ENCODE measurements around the gene KRTAP17-1. TPM values are rescaled to one million over a fixed set of nuclear protein-coding genes. Genes with fewer than 3 reads are reported as not detected.

The KRTAP17-1 gene, protein sequence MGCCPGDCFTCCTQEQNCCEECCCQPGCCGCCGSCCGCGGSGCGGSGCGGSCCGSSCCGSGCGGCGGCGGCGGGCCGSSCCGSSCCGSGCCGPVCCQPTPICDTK
- total RNA-seq: not detected in 2 replicates
- long read RNA-seq: 0 reads

DNA sequence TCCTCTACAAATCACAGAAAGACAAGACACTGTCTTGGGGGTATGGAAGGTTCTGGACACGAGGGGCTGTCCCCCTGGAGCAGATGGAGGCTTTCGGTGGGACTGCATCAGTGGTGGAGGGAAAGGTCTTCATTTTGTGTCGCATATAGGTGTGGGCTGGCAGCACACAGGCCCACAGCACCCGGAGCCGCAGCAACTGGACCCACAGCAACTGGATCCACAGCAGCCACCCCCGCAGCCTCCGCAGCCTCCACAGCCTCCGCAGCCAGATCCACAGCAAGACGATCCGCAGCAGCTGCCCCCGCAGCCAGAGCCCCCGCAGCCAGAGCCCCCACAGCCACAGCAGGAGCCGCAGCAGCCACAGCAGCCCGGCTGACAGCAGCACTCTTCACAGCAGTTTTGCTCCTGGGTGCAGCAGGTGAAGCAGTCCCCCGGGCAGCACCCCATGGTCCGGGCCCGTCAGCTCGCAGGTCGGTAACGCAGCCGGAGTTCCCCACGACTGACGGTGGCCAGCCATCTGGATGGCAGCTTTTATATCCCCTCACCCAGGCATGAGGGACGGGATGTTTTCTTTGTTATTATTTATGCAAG lies at the start of gene KRTAP17-1:
KRTAP17-1 (minus strand) TSS at position 507 of the 591 bp plus-strand sequence; CDS start at position 447, 60 bp downstream.
- no peak within 1 kb of the TSS for H3K27ac Mint-ChIP-seq (ENCODE audit: unreplicated experiment)
- TF ChIP-seq, protein P1, sequence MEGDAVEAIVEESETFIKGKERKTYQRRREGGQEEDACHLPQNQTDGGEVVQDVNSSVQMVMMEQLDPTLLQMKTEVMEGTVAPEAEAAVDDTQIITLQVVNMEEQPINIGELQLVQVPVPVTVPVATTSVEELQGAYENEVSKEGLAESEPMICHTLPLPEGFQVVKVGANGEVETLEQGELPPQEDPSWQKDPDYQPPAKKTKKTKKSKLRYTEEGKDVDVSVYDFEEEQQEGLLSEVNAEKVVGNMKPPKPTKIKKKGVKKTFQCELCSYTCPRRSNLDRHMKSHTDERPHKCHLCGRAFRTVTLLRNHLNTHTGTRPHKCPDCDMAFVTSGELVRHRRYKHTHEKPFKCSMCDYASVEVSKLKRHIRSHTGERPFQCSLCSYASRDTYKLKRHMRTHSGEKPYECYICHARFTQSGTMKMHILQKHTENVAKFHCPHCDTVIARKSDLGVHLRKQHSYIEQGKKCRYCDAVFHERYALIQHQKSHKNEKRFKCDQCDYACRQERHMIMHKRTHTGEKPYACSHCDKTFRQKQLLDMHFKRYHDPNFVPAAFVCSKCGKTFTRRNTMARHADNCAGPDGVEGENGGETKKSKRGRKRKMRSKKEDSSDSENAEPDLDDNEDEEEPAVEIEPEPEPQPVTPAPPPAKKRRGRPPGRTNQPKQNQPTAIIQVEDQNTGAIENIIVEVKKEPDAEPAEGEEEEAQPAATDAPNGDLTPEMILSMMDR (conservative IDR thresholded peaks at IDR 0.05): no peak
- peaks cover 4% of the 10 kb centered on the region for H3K9me3 Mint-ChIP-seq

DNA sequence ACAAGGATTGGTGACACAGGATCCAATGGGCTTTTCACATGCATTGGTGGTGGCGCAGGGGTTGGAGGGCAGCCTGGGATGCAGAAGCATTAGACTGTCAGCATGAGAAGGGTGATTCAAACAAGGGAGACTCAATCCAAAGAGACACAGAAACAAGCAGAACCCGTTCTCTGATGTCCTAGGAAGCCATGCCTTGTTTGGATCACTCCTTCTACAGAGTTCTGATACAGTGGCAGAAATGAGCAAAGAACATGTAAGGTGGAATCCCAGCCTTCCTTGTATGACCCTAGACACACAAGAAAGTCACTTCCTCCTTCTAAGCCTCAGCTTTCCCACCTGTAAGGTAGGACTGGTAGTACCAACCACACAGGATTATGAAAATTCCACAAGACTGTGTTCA lies 48.4 kb upstream of the KRTAP17-1 start:
- DNase-seq (ENCODE audit: low read depth, low spot score): no peak
- Mint-ChIP-seq H3K27ac (ENCODE audit: unreplicated experiment) (no peak overlapping the region), H3K36me3 (ENCODE audit: low read depth) (no peaks in the 10 kb centered on the region), H3K4me3 (no peak overlapping the region), H3K27me3 (ENCODE audit: low read depth) (peaks cover 5% of the 10 kb centered on the region), H3K9me3 (no peaks in the 10 kb centered on the region), H3K4me1 (no peaks in the 10 kb centered on the region)
- TF ChIP-seq, protein P1 (conservative IDR thresholded peaks at IDR 0.05): no peak

More for the DNA sequence above, at the start of gene KRTAP17-1:
- no peak for DNase-seq (ENCODE audit: low read depth, low spot score)
- peaks cover 21% of the 10 kb centered on the region for H3K27me3 Mint-ChIP-seq (ENCODE audit: low read depth)
- no peaks in the 10 kb centered on the region for H3K4me1 Mint-ChIP-seq
- no peak within 1 kb of the TSS for H3K4me3 Mint-ChIP-seq
- H3K36me3 Mint-ChIP-seq (ENCODE audit: low read depth): no peaks in the 10 kb centered on the region

DNA sequence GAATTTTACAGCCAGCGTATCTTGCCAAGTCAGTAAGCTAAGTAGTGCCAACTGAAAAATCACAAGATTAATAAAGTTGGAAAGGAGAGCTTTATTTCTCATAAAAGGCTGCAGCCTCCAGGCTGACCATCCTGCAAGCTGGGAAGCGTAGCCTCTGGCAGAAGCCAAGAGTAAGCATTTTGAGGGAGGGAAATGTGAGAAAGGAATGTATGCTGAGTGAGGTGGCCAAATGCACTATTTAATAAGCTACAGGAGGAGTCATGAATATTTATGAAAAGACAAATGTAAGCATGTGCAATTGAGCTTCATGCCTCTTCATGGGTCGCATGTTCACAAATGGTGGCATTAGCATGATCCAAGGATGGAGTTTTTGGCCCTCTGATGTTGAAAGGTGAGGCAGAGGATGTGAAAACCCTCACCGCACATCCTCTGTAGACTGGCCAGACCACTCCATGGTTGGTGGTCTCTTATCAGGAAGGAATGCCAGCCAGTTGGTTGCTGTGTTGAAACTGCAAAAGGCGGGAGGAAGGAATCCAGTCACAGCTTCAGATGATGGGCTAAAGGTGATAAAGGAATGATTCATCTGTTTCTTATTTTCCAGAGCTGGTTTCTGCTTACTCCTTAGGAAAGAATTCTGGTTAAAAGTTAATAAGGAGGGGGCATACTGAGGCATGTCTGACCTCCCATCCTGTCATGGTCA lies 44.9 kb upstream of the KRTAP17-1 start:
- TF ChIP-seq, protein P1 (conservative IDR thresholded peaks at IDR 0.05): no peak
- DNase-seq (ENCODE audit: low read depth, low spot score): no peak
- Mint-ChIP-seq H3K27ac (ENCODE audit: unreplicated experiment) (no peak overlapping the region), H3K4me3 (no peak overlapping the region), H3K4me1 (no peaks in the 10 kb centered on the region), H3K27me3 (ENCODE audit: low read depth) (peaks cover 9% of the 10 kb centered on the region), H3K9me3 (peaks cover 10% of the 10 kb centered on the region), H3K36me3 (ENCODE audit: low read depth) (no peaks in the 10 kb centered on the region)

DNA sequence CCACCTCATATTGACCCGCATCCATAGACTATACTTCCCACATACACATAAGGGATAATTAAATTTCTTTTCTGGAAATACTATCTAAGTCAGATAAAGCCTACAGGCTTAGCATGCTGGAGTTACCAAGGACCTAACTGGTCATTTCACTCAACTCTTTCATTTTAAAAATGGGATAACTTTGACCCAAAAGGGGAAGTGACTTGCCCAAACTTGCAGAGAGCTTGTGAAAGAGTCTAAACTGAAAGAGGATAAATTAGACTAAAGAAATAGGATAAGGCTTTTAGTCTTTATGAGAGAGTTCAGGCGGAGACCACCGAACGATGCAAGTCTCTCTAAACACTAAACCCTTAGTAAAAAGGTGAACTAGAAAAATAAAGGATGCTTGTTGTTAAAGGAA lies 39.0 kb upstream of the KRTAP17-1 start:
- no peak for DNase-seq (ENCODE audit: low read depth, low spot score)
- Mint-ChIP-seq H3K4me3 (no peak overlapping the region), H3K9me3 (peaks cover 12% of the 10 kb centered on the region), H3K27me3 (ENCODE audit: low read depth) (peaks cover 38% of the 10 kb centered on the region), H3K27ac (ENCODE audit: unreplicated experiment) (no peak overlapping the region), H3K4me1 (no peaks in the 10 kb centered on the region), H3K36me3 (ENCODE audit: low read depth) (no peaks in the 10 kb centered on the region)
- TF ChIP-seq, protein P1 (conservative IDR thresholded peaks at IDR 0.05): no peak

DNA sequence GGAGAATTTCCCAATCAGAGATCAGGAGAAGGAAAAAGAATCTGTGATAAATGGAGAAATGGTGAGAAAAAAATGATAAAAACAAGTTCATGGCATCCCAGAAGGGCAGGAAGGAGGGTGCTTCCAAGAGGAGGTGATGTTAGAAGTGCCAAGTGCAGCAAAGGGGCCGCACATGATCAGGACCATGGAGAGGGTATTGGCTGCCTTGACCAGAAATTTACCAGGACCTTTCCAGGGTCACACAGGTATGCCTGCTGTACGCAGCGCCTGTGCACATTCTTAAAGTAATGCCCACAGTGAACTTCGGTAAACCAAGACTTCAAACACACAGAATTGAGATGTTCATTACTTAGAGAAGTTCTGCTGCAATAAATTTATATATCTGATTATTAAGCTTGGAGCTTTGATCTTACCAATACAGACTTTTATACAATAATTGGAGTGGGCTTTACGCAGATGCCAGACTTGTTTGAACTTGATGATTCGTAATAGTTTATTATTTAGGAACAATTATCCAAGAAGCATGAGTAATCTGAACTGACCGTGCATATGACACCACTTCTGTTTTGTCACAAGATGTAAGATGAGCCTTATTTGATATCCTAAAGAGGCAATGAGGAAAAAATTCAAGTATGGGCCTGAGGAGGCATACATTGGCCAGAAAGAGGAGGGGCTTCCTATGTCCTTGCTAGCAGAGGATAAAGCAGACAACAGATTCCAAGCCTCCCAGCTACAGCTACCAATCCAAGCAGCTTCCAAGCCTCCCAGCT lies 37.3 kb upstream of the KRTAP17-1 start:
- Mint-ChIP-seq H3K36me3 (ENCODE audit: low read depth) (no peaks in the 10 kb centered on the region), H3K9me3 (peaks cover 15% of the 10 kb centered on the region), H3K4me3 (no peak overlapping the region), H3K27me3 (ENCODE audit: low read depth) (peaks cover 36% of the 10 kb centered on the region), H3K4me1 (no peaks in the 10 kb centered on the region), H3K27ac (ENCODE audit: unreplicated experiment) (no peak overlapping the region)
- TF ChIP-seq, protein P1 (conservative IDR thresholded peaks at IDR 0.05): no peak
- DNase-seq (ENCODE audit: low read depth, low spot score): no peak

Data from neural crest cell (in vitro differentiated cells).